Glomerular endothelial cell (primary cell): ENCODE data around the gene AP1G1. TPM values are rescaled to one million over a fixed set of nuclear protein-coding genes. Genes with fewer than 3 reads are reported as not detected.
"Not testable (repeated sequence)": the region's sequence is repeated elsewhere in the genome, so short reads cannot be mapped to it uniquely, and the experiment has no call there.

Experiments
- DNase-seq: peaks from one replicate; pipeline ENCODE4 v3.0.0-alpha.2; 2011; ENCODE audit warnings: low read depth, low spot score; ENCODE audit errors: extremely low read depth
- total RNA-seq: library from RNA; depleted of rRNA; stranded (reverse); fragments of >200 nt; gene quantifications from 2 replicates; pipeline ENCODE4 v1.2.3, GENCODE V29; 2015

The AP1G1 gene
- total RNA-seq, 1 donor from 2014 or later: 75.7 TPM

DNA sequence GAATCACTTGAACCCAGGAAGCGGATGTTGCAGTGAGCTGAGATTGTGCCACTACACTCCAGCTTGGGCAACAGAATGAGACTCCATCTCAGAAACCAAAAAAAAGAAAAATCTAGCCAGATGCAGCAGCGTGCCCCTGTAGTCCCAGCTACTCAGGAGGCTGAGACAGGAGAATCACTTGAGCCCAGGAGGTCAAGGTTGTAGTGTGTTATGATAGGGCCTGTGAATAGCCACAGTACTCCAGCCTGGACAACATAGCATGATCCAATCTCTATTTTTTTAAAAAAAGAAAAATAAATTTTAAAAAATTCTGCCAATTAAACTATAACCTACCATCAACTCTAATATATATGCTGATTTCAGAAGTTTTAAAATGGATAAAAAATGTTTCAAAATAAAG lies 99.9 kb downstream of the AP1G1 start:
- no peak for DNase-seq

DNA sequence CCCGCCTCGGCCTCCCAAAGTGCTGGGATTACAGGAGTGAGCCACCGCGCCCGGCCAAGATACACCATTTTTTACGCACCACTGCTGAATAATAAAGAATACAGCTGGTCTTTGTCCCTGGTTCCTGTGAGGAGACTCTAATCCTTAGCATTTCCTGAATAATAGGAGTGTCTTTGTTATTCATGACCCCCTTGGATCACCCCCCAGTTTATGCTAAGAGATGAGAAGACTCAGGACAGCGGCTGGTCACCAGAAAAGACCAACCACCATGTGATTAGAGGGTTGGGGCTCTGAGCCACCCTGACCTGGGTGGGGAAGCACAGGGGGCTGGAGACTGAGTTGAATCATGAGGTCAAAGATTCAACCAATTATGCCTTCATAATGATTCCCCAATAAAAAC lies 101.4 kb downstream of the AP1G1 start:
- DNase-seq: no peak

GRCh38 chr16:71706046-71706445 lies 102.6 kb downstream of the AP1G1 start:
- DNase-seq: no peak

DNA sequence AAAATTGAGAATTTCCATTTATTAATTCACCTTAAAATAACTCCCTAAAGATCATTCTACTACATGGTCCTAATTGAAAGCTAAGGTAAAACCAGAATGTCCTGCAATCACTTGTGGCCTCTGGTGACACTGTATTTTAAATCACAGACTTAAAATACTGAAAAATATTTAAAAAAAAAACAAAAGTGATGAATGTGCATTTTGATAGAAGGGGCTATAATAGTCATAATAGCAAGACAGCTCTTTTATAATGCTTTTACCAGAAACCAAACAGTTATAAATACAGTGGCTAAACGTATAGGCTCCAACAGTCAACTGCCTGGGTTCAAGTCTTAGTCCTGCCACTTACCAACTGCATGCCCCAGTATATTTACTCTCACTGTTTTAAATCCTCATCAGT lies 105.3 kb downstream of the AP1G1 start:
- no peak for DNase-seq

- DNase-seq: no peak
Observed at GRCh38 chr16:71700831-71701230, 107.8 kb downstream of the AP1G1 start.

DNA sequence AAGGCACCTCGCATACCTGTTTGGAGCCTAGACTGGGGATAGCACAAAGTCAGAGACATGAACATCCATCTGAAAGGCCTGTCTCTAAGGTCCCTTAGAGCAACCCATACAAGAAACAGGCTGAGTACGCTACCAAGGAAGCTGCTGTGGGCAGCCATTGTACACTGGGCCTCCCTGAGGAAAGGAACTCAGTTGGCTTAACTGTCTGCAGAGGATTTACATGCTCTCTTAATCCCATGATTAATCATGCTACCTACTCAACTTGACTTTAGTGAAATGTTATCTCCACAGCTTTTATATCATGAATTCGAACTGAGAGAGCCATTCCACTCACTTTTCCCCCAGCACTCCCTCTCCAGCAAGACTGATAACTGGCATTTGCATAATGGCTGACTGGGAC lies 110.1 kb downstream of the AP1G1 start:
- no peak for DNase-seq

DNA sequence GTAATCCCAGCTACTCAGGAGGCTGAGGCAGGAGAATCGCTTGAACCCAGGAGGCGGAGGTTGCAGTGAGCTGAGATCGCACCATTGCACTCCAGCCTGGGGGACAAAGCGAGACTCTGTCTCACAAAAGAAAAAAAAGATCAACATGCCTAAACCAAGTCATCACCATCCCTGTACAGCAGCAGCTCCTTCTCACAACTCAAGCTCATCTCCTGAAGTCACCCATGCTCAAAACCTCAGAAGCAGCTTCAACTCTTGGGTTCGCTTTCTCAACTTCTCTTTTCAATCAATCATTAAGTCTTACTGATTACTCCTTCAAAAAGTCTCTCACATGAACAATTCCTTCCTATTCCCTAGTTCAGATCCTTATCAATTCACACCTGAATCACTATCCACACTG lies 115.5 kb downstream of the AP1G1 start:
- DNase-seq: no peak

DNA sequence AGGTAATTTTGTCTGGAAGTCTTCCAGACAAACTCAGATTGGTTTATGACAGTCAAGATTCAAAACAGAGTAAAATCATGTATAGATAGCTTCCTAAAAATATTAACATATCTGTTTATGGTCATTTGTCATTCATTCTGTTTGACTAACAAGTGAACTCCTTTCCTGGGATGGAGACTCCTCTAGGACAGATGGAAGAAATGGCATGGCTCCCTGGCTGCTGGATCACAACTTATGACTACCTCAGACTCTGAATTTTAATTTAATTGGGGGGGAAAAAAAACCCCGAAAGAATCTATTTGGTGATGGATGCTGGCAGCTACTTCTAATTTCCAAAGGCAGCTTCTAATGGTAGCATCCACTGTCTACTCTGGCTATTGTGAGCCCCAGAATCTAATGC lies 118.7 kb downstream of the AP1G1 start:
- DNase-seq: no peak

DNA sequence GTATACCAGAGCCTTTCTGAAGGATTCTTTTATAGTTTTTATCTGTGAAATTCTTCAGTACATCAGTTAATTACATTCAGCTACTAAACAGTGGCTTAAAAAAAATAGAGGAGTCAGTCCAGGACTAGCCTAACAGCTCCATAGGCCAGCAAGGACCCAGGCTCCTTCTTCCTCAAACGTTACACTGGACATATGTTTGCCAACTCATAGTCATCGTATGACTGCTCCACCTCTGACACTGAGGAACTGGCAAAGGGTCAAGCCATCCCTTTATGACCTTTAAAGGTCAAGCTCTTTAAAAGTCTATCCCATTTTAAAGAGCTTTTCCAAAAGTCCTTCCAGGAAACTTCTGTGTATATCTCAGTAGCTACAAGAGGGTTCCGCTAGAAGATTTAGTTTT lies 120.8 kb downstream of the AP1G1 start:
- no peak for DNase-seq

- not testable (repeated sequence) for DNase-seq
Observed at GRCh38 chr16:71684280-71684679, 124.4 kb downstream of the AP1G1 start.

GRCh38 chr16:71681360-71681759 lies 127.3 kb downstream of the AP1G1 start:
- DNase-seq: no peak

Other genes starting within 250 kb of the AP1G1 start
- not detected in 2 replicates for gene TAT, start 231.7 kb downstream of the AP1G1 start, total RNA-seq
- gene MARVELD3, start 182.7 kb downstream of the AP1G1 start, total RNA-seq: 0.12 TPM in 1 of 2 replicates, not detected in the other
- 6.1 and 8.3 TPM in 2 replicates for gene PHLPP2, start 84.1 kb downstream of the AP1G1 start, total RNA-seq
- 26.1 and 26.9 TPM in 2 replicates for gene ATXN1L, start 37.1 kb upstream of the AP1G1 start, total RNA-seq
- 3.5 and 9.0 TPM in 2 replicates for gene ZNF821, start 75.3 kb upstream of the AP1G1 start, total RNA-seq
- gene IST1, start 86.7 kb upstream of the AP1G1 start, total RNA-seq: 173 and 192 TPM in 2 replicates
- gene PKD1L3, start 191.6 kb upstream of the AP1G1 start, total RNA-seq: not detected in 2 replicates
- gene DHODH, start 199.9 kb upstream of the AP1G1 start, total RNA-seq: 2.7 and 3.6 TPM in 2 replicates
- not detected in 2 replicates for gene HP, start 245.7 kb upstream of the AP1G1 start, total RNA-seq